Cerebellar nuclear complex (tissue), 1 donor: ENCODE results near the gene PTPN7.
"Not testable (repeated sequence)": the region's sequence is repeated elsewhere in the genome, so short reads cannot be mapped to it uniquely, and the experiment has no call there.

Source experiments
- DNase-seq, 2 experiments: peaks; one replicate each; lab custom pipeline; 2025; lab: John Stamatoyannopoulos, UW

Gene PTPN7

GRCh38 chr1:202160377-202160940 is at the start of gene PTPN7:
TSS of gene PTPN7 (minus strand) at chr1:202160602. CDS start at chr1:202159402, 1,200 bp downstream.
- no peak for DNase-seq

- DNase-seq, result no peak
Observed at GRCh38 chr1:202208351-202208857, 48.0 kb upstream of the PTPN7 start.

GRCh38 chr1:202207292-202207691 is 46.9 kb upstream of the PTPN7 start:
- DNase-seq, result no peak

- DNase-seq, result no peak
Observed at GRCh38 chr1:202205523-202206190, 45.3 kb upstream of the PTPN7 start.

- no peak for DNase-seq
Observed at GRCh38 chr1:202204065-202204464, 43.7 kb upstream of the PTPN7 start.

- no peak for DNase-seq
Observed at GRCh38 chr1:202203238-202204039, 43.0 kb upstream of the PTPN7 start.

- peak in 1 of 2 experiments; percentile 75 for DNase-seq
Observed at GRCh38 chr1:202202500-202203168, 42.2 kb upstream of the PTPN7 start.

- DNase-seq, result no peak
Observed at GRCh38 chr1:202201971-202202370, 41.6 kb upstream of the PTPN7 start.

- no peak for DNase-seq
Observed at GRCh38 chr1:202201266-202201665, 40.9 kb upstream of the PTPN7 start.

- DNase-seq, result no peak
Observed at GRCh38 chr1:202200669-202201068, 40.3 kb upstream of the PTPN7 start.

- no peak for DNase-seq
Observed at GRCh38 chr1:202200112-202200548, 39.7 kb upstream of the PTPN7 start.

GRCh38 chr1:202199040-202199889 is 38.9 kb upstream of the PTPN7 start:
- DNase-seq, result no peak

- no peak for DNase-seq
Observed at GRCh38 chr1:202198366-202198724, 37.9 kb upstream of the PTPN7 start.

- no peak for DNase-seq
Observed at GRCh38 chr1:202197653-202198365, 37.4 kb upstream of the PTPN7 start.

- DNase-seq, result no peak
Observed at GRCh38 chr1:202194328-202194648, 33.9 kb upstream of the PTPN7 start.

GRCh38 chr1:202193614-202194327 is 33.4 kb upstream of the PTPN7 start, which contains the start of gene LGR6:
TSS of gene LGR6 (plus strand) at chr1:202193799. CDS start at chr1:202193990, 191 bp downstream.
- no peak for DNase-seq

GRCh38 chr1:202192770-202193613 is 32.6 kb upstream of the PTPN7 start:
- no peak for DNase-seq

GRCh38 chr1:202191391-202191790 is 31.0 kb upstream of the PTPN7 start:
- not testable (repeated sequence) for DNase-seq
